Mesodermal cell (in vitro differentiated cells): ENCODE results near the gene LOXL3.

Experiments used
- H3K27ac ChIP-seq: 2 replicates; pipeline ENCODE4 v1.7.0; 2013; ENCODE audit warnings: mild to moderate bottlenecking, low read depth, low read length, moderate library complexity; ENCODE audit not compliant: severe bottlenecking
- H3K36me3 ChIP-seq: 2 replicates; pipeline ENCODE4 v1.7.1; 2013; ENCODE audit warnings: mild to moderate bottlenecking, low read length, moderate library complexity; ENCODE audit not compliant: control insufficient read depth, insufficient read depth
- H3K4me1 ChIP-seq: one replicate; pipeline ENCODE4 v1.7.1; 2013; ENCODE audit warnings: mild to moderate bottlenecking, low read length; ENCODE audit not compliant: insufficient read depth, control insufficient read depth, poor library complexity, severe bottlenecking
- H3K4me3 ChIP-seq: 2 replicates; pipeline ENCODE4 v1.7.0; 2013; ENCODE audit warnings: low read length, control low read depth, mild to moderate bottlenecking; ENCODE audit not compliant: insufficient read depth, poor library complexity, severe bottlenecking; ENCODE audit errors: extremely low read depth
- H3K9me3 ChIP-seq: 2 replicates; pipeline ENCODE4 v1.7.1; 2013; ENCODE audit warnings: mild to moderate bottlenecking, low read length, moderate library complexity; ENCODE audit not compliant: control insufficient read depth
- WGBS, 2 experiments: methylation state at CpG; one replicate each; pipeline ENCODE4 v1.1.5; 2013; ENCODE audit warnings: missing lambda C conversion rate in 2 of 2; ENCODE audit not compliant: insufficient coverage in 2 of 2; 5-methylcytosine and 5-hydroxymethylcytosine counted together

The LOXL3 gene

DNA sequence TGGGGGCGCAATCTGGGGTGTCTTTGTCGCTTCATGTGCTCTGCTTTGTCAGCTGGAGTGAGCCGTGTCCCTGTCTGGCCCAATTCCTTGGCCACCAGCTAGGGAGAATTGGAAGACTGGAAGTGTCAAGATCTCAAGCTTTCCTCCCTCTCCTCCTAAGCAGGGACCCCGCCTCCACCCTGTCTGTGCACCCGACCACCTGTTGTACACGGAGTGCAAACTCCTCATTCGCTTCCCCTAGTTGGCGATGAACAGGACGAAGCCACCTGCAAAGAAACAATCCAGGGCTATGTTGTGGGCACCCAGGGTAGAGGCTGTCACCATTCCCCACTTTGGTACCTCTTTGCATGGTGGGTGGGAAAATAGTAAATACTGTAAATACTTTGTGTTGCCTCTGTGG, 26.0 kb downstream of the LOXL3 start:
- Histone ChIP-seq H3K27ac (no peak overlapping the region), H3K4me3 (peak overlapping the region; percentile 98), H3K36me3 (peaks cover 52% of the 10 kb centered on the region), H3K4me1 (peaks cover 12% of the 10 kb centered on the region), H3K9me3 (no peaks in the 10 kb centered on the region)
- WGBS, 2 experiments: 95 to 98% methylated on average over 6 to 7 of the region's 9 CpGs

DNA sequence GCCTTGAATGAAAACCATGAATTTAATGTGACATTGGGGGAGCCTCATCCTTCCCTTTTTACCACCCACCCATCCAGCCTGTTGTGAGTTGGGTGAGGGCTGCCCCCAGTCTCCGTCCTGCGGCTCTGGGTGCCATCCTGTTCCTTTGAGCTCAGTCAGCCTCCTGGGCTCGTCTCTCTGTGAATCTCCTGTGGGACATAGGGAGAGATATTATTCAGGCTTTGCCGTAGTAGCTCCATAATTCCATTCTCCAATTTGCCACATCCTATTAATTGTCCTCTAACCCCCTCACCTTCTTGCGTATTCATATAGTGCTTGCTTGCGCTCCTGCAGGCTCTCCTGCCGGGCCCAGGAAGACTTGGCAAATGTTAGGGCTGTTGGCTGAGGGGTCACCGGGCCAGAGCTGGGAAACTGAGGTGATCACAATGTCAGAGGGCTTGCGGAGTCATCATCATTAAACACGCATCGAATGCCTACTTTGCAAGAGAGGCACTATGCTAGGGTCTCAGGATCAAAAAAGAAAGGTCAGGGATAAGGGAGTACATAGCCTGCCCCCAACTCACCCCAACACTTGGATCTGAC, 27.0 kb downstream of the LOXL3 start:
- Histone ChIP-seq H3K4me1 (peaks cover 12% of the 10 kb centered on the region), H3K9me3 (no peaks in the 10 kb centered on the region), H3K36me3 (peaks cover 47% of the 10 kb centered on the region), H3K4me3 (no peak overlapping the region), H3K27ac (no peak overlapping the region)
- 98 to 100% methylated on average over 5 to 8 of the region's 11 CpGs for WGBS, 2 experiments

DNA sequence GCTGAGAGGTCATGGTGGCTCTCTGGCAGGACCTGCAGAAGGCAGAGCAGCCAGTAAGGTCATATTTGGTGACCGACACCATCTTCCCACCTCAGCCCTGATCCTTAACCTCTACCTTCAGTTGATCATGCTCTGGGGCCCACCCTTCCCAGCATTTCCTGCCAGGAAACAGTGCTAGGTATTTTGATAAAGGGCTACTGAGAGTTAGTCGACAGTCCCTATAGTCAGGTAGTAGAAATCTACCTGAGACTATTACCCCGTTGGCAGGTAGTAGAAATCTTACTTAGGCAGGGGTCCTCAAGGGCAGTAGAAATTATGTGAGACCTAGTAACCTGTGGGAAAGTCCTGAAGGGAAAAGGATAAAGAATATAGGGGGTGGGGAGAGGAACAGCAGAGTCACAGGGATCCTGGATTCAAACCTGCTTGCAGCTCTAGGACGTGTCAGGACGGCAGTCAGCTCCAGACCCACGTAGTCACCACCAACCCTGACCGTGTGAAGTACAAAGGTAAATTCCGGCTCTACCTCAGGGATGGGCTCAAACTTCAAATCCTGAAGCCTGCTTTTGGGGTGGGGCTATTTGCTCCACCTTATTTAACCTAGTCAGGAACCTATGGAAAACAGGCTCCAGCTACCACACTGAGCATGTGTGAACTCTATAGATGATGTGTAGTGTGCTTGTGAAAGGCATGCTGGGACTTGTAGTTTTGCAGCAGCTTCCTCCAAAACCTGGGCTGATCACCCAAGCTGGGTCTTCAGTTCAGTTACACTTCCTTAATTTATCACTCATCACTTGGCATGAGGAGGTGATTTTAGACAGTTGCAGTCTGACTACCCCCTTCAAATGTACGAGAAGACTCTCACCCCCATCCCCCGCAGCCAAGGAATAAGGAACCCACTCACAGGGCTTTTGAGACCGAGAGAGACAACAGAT, 27.8 kb downstream of the LOXL3 start, which contains the start of gene DQX1:
Gene DQX1, minus strand, starts transcription at position 515 of the 932 bp plus-strand sequence. Its CDS starts 502 bp downstream, at position 13.
- WGBS, 2 experiments: 94 to 96% methylated on average over 8 to 9 of the region's 11 CpGs
- Histone ChIP-seq H3K9me3 (no peaks in the 10 kb centered on the region), H3K27ac (no peak within 1 kb of the TSS), H3K4me3 (no peak within 1 kb of the TSS), H3K36me3 (peaks cover 40% of the 10 kb centered on the region), H3K4me1 (peaks cover 11% of the 10 kb centered on the region)

DNA sequence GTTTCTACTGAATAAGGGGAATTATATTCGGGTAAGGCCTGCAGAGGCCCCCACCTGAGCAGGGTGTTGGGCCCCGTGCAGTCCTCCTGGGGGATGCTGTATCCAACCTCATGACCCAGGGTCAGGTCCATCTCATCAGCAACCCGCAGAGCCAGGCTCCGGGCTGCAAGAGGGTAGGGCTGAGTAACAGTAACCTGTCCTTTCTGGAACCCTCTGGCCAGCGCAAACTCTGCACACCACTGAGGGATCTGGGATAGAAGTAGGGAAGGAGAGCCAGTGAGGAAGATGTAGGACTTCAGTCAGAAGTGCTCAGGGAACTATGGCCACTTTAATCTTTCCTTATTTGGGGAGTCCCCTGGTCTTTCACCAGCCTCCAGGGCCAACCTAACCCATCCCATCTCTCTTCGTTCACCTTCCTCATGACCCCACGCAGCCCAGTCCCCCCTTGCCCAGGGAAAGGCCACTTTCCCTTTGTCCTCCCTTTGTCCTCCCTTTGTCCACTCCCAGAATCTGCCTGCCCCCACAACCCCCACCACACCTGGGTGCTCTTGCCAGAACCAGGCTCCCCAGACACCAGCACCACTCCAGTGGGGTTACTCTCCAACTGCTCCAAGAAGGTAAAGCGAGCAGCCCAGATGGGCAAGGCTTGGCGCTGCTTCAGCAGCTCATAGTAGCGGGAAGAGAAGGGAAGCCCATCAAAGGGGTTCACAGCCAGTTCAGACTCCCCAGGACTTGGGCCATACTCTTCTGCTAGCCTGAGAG, 28.6 kb downstream of the LOXL3 start:
- Histone ChIP-seq H3K36me3 (peaks cover 38% of the 10 kb centered on the region), H3K4me1 (peaks cover 8% of the 10 kb centered on the region)
- WGBS, 2 experiments: 92 to 97% methylated on average over 8 of the region's 10 CpGs

DNA sequence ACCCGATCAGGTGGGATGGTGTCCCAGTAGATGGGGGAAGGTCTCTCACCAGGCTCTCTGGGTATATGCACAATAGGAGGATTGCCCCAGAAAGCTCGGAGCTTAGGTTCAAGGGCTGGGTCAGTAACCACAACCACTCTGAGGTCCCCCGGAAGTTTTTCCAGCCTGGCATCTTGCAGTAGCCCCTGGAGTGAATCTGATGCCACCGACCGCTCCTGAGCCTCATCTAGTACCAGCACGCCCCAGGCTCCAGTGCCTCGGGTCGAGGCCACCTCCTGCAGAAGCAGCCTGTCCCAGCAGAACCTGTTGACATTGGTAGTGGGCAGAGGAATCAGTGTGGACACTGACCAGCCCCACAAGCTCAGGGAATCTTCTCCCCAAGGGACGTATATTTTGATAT, 29.7 kb downstream of the LOXL3 start:
- Histone ChIP-seq H3K27ac (no peak overlapping the region), H3K4me1 (peaks cover 8% of the 10 kb centered on the region), H3K9me3 (no peaks in the 10 kb centered on the region), H3K36me3 (peaks cover 38% of the 10 kb centered on the region), H3K4me3 (no peak overlapping the region)
- 93 to 95% methylated on average over 9 of the region's 9 CpGs for WGBS, 2 experiments

More for the DNA sequence above, 28.6 kb downstream of the LOXL3 start:
- H3K27ac ChIP-seq: no peak overlapping the region
- H3K9me3 ChIP-seq: no peaks in the 10 kb centered on the region
- H3K4me3 ChIP-seq: no peak overlapping the region

DNA sequence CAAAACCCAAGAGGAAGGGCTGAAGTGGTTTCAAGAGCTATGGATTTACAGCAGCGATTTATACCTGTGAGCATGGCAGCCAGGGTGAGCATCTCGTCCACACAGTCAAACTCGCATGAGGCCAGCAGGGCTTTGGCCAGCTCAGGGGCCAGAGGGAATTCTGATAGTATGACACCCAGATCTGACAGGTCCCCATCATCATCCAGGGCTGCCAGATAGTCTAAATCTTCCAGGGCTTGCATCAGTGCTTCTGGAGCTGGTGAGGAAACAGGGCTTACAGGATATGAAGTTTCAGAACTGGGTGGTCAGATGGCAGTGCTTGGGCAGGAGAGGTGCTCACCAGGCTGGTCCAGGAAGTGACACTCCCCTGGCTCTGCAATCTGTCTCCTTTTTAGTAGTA, 31.2 kb downstream of the LOXL3 start:
- H3K4me3 ChIP-seq: no peak overlapping the region
- no peaks in the 10 kb centered on the region for H3K9me3 ChIP-seq
- H3K4me1 ChIP-seq: no peaks in the 10 kb centered on the region
- 69 to 88% methylated on average over 3 of the region's 3 CpGs for WGBS, 2 experiments
- peaks cover 26% of the 10 kb centered on the region for H3K36me3 ChIP-seq
- no peak overlapping the region for H3K27ac ChIP-seq

DNA sequence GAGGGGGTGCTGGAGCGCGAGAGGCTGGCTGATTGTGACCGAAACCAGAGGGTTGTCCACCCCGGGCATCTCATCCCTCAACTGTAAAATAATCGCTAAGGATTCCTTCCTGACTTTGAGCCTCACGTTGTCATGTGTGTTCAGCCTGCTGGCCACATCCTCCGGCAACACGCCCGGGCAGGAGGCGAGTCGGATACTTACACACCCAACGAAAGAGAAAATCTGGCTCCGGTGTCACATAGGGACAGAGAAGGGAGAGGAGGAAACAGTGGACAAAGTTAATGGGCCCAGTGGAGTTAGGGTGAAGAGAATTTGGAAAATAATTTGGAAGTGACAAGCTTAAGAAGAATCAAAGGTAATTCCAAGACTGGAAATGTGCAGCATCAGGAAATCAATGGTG, 37.1 kb downstream of the LOXL3 start:
- no peak overlapping the region for H3K27ac ChIP-seq
- H3K4me3 ChIP-seq: no peak overlapping the region
- H3K36me3 ChIP-seq: no peaks in the 10 kb centered on the region
- no peaks in the 10 kb centered on the region for H3K9me3 ChIP-seq
- H3K4me1 ChIP-seq: peaks cover 10% of the 10 kb centered on the region
- WGBS, 2 experiments: 87 to 91% methylated on average over 13 of the region's 13 CpGs

DNA sequence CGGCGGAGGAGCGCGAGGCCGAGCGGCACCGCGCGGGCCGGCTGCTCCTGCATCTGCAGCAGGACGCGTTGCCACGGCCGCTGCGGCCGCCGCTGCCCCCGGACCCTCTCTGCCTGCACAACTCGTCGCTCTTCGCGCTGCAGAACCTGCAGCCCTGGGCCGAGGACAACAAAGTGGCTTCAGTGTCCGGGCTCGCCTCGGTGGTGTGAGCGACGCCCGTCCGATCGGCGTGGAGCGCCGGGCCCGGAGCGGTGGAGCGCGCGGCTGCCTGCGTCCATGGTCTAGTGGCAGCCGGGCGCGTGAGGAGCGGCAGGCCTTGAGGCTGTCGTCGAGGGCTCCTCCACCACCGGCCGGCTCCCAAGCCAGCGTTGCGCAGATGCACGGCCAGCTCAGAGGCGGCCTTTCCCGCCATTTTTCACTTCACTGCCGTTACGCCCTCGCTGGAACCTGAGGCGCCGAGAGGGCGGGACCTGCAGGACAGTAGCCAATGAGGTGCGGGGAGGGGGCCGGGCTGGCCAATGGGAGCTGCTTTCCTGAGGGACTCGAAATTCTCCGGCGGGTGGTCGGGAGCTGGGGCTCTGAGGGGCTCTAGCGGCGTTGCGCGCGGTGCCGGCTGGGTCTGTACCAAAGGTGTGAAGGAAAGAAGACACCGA, 37.6 kb downstream of the LOXL3 start:
- no peaks in the 10 kb centered on the region for H3K36me3 ChIP-seq
- no peaks in the 10 kb centered on the region for H3K9me3 ChIP-seq
- H3K27ac ChIP-seq: no peak overlapping the region
- H3K4me3 ChIP-seq: peak overlapping the region; percentile 12
- peaks cover 10% of the 10 kb centered on the region for H3K4me1 ChIP-seq
- 10 to 11% methylated on average over 59 to 66 of the region's 72 CpGs for WGBS, 2 experiments

DNA sequence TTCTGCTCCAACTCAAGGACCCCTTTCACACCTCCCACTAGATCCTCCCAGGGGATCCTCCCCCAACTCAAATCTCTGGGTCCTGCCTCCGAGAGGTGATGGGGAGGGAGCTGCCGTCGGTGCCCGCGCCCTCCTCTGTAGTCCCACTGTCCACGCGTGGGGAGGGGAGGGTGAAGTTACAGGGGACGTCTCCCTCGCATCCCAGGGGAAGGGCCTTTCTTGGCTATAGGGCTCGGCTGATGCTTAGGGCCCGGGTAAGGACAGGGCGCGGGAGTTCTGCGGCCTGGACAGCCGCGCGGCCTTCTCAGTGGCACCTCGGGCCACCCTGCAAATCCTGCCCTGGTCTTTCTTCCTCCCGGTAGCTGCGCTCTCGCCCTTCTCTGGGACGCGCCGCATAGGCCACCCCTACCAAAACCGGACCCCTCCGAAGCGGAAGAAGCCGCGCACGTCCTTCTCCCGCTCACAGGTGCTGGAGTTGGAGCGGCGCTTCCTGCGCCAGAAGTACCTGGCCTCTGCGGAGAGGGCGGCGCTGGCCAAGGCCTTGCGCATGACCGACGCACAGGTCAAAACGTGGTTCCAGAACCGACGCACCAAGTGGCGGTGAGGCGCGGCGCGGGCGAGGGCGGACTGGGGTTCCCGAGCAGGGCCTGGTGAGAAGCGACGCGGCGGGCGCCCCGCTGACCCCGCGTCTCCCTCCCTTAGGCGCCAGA, 38.3 kb downstream of the LOXL3 start:
- 4 to 7% methylated on average over 44 to 52 of the region's 60 CpGs for WGBS, 2 experiments
- Histone ChIP-seq H3K4me3 (no peak overlapping the region), H3K9me3 (no peaks in the 10 kb centered on the region), H3K36me3 (no peaks in the 10 kb centered on the region), H3K27ac (no peak overlapping the region), H3K4me1 (peaks cover 10% of the 10 kb centered on the region)
